ENCODE measurements around the gene TMEM60.
A peak's percentile ranks its signal among the peaks of the same experiment; 100 is the strongest.
"Not testable (repeated sequence)": the region's sequence is repeated elsewhere in the genome, so short reads cannot be mapped to it uniquely, and the experiment has no call there.

TMEM60 gene, protein sequence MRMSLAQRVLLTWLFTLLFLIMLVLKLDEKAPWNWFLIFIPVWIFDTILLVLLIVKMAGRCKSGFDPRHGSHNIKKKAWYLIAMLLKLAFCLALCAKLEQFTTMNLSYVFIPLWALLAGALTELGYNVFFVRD

DNA sequence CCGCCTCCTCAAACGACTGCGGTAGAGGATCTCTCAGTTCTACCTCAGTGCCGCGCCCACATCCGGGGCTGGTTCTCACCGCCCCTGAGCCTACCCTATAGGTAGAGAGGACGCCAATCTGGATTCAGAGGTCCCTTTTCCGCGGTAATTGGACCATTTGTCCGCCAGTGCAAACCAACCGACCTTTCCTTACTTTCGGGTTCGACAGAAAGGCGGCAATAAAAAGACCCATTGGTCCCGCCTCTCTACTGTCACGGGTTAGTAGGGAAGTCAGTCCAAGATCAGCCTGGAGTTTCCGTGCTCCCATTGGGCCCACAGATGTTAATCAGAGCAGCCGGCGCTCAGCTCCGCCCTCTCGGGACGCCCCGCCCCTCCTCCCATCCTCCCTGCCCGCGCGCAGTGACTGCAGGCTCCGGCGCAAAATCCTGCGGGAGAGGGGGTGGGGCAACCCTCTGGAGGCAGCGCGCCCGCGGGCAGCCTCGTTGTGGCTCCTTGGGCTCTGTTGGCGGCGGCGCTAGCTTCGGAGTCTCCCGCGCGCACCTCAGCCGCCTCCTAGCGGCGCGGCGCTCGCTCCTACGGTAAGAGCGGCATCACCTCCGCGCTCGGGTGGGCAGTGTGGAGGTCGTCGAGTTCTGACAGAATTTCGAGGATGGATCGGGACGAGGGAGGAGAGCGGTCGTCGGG is at the start of gene TMEM60, which contains the start of gene PHTF2:
Gene TMEM60 (minus strand): TSS at position 41 of the 684 bp plus-strand sequence. CDS start 4,061 bp downstream, outside the sequence.
Gene PHTF2 (plus strand): TSS at position 380 of the 684 bp plus-strand sequence.
- DNase-seq, result peak; percentile 100

DNA sequence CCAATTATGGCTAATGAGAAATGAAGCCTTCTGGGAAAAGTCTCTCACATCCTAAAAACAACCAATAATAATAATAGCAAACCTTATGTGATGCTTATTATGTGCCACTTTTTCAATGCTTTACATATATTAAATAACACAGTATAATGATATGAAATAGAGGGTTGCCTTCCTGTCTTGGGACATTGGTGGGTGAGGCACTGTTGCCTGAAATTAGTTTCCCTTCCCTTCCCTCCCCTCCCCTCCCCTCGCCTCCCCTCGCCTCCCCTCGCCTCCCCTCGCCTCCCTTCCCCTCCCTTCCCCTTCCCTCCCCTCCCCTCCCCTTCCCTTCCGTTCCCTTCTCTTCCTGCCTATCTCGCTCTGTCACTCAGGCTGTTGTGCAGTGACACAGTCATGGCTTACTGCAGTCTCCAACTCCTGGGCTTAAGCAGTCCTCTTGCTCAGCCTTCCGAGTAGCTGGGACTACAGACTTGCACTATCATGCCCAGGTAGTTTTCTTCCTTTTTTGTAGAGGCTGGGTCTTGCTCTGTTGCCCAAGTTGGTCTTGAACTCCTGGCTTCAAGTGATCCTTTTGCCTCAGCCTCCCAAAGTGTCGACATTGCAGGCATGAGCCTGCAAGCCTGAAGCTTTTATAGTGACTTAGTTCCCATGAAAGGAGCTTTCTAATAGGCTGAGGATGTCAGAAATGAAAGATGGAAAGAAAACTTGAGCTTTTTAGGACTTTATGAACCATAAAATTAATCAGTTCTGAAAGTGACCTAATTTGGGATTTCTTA is 48.3 kb upstream of the TMEM60 start:
- no peak for DNase-seq

DNA sequence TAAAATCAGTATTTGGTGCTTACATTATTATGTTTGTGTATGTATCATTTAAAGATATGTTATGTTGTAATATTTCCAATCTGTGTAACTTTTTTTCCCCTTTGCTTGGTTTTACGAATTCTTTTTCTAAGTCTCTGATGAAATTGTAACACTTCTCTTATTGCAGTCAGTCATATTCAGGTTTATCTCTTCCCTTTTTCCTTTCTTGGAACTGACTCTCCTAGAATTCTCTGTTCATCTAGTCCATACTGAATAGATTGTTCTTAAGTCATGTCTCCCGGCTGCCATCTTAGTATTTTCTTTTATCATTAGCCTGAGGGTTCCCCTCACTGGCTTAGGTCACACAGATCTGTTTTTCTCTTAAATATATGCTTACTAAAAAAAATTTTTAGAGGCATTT is 45.0 kb upstream of the TMEM60 start:
- no peak for DNase-seq

DNA sequence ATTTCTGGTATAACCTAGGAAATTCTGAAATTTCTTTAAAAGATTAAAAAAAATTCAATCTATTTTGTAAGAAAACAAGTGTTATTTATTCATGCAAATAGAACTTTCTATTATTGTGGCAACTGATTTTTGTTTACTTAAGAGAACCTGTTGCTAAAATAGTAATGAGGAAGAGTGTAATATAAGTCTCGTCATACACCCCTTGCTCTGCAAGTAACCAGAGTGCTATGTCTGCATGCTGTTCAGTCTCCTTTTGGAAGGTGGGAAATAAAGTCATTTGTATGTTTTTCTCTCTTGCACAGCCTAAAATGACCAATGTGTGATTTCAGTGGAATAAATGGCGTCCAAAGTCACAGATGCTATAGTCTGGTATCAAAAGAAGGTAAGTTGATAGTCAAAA is 41.7 kb upstream of the TMEM60 start:
- DNase-seq, result no peak

DNA sequence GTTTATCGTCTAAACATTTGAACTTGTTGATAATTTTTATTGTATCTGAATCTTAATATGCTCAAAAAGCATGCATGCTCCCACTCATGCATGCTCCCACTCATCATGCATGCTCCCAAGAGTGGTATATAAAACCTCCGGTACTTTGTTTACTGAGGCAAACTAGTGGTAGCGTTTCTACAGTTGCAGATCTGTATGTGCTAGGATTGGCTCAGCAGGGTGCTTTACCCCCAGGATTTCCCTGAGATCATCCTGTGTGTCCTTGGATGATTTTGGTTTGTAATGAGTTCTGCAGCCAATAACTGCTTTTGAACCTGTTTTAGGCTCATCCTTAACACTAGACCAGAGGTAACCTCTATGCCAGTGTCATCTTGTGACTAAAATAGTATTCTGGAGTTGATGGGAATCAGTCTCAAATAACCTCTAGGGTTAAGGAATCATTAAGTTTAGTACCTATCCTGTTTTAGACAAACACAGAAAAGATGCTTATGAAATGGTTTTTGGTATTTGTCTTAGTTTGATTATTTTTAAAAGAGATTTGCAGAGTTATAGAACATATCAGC is 40.8 kb upstream of the TMEM60 start:
- DNase-seq, result peak; percentile 86

DNA sequence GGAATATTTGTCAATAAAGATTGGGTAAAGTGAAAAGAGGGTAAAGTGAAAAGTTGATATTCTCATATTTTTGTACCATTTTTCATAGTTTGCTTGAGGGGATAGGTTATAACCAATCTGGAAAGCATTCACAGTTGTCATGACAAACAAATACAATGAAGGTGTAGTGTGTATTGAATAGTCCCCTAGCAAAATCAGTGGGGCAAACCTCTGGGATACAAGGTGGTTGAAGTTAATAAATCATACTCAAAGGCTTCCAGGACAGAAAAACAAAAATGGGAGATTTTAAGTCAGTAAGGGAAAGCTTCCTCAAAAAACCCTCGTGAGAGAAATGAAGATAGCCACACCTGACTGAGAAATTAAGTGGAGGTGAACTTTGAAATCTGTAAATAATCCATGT is 39.7 kb upstream of the TMEM60 start:
- DNase-seq, result no peak

DNA sequence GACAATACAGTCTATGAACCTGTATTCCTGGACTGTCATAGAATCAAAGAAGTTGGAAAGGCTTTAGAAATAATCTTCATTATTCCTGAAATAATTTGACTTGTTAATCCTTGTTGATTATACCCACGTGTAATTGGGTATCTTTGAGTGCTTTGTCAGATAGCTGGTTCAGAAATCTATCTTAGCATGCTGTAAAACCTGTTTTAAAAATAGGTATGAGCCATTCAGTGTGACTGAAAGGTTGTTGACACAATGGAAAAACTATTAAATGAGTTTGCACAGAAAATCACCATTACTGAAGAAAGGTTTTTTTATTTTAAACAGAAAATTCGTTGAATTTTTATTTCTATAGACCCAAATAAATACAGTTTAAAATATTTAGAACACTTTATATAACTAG is 39.0 kb upstream of the TMEM60 start:
- DNase-seq, result peak; percentile 45

DNA sequence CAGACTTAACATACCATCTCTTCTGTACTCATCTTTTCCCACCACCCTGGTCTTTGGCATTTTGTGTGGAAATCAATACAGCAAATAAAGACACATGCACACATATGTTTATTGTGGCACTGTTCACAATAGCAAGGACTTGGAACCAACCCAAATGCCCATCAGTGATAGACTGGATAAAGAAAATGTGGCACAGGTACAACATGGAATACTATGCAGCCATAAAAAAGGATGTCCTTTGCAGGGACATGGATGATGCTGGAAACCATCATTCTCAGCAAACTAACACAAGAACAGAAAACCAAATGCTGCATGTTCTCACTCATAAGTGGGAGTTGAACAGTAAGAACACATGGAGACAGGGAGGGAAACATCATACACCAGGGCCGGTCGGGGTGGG is 38.2 kb upstream of the TMEM60 start:
- DNase-seq, result not testable (repeated sequence)

DNA sequence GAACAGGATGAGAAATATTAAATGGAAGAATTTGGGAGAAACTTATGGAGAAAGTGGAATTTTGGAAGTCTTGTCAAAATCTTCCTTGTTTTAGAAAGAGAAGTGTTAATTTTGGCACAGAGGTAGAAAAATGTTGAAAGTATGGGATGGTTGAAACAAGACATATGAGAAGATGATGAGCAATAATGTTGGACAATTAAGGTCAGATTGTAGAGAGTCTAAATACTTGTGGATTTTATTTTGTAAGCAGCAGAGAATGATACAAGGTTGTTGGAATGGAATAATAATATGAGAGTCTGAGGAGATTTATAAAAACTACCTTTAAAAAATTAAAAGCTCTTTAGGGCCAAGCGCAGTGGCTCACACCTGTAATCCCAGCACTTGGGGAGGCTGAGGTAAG is 34.9 kb upstream of the TMEM60 start:
- no peak for DNase-seq

DNA sequence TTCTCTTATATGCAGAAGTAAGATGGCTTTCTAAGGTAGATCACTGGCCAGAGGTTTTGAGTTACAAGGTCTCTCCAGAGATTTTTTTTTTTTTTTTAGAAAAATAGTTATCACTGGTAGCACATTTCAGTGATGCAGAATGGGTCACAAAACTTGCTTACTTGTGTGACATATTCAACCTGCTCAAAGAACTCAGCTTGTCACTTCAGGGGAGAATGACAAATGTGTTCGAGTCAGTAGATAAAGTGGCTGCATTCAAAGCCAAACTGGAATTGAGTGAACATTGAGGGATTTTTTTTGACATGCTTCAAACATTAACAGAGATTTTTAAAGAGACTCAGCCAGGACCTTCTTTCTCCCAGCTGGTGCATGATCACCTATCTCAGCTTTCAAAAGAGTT is 33.7 kb upstream of the TMEM60 start:
- DNase-seq, result no peak

DNA sequence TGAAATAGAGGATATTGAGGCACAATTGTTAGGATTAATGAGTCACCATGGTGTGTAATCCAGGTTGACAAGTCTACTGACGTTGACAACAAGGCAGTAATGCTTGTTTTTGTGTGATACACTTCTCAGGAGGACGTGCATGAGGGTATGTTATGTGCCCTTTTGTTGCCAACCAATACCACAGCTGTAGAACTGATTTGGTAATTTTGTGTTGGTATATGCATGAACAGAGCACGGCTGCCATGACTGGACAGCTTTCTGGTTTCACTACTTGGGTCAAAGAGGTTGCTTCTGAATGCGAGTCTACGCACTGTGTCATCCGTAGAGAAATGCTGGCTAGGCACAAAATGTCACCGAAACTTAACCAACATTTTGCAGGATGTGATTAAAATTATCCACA is 33.2 kb upstream of the TMEM60 start:
- DNase-seq, result no peak

DNA sequence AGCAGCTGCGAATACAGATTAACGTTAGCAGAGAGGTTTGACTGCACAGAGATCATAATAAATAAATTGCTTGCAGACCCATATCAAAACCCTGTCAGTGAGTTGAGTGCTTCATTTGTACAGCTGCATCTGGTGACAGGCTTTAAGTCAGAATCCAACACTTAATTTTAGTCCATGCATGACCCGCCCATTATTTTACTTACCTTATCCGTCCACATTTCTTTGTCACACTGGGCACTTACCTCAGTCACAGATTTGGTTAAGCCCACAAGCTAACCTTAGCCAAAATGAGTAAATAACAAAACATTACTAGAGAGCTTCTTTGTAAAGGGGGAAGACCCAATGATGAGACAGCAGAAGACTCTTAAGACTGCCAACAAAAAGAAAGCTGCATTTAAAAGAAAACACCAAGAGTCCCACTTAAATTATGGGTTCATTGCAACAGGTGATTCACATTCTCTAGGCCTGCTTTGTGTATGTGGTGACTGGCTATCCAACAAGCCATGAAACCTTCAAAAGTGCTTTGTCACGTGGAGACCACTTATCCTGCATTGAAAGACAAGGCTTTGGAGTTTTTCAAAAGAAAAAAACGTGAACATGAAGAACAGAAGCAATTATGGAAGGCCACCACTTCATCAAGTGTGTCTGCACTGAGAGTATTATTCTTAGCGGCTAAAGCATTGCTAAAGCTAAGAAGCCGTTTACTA is 32.6 kb upstream of the TMEM60 start:
- no peak for DNase-seq

DNA sequence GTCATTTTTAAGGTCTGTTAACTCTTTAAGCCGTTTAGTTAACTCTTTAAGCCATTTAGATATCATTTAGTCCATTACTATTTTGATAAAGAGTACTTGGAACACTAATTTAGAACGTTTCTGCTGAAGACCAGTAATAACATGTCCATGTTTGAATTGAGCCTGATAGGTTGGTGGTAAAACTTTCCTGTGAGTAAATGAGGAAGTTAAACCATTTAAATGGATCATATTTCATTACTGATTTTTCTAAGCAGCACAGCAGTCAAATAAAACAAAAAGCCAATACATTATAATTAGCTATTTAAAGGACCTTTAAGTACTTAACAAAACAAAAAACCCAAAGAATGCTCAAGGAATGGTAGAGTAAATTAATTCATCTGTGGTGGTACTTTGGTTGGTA is 29.8 kb upstream of the TMEM60 start:
- DNase-seq, result peak; percentile 32

DNA sequence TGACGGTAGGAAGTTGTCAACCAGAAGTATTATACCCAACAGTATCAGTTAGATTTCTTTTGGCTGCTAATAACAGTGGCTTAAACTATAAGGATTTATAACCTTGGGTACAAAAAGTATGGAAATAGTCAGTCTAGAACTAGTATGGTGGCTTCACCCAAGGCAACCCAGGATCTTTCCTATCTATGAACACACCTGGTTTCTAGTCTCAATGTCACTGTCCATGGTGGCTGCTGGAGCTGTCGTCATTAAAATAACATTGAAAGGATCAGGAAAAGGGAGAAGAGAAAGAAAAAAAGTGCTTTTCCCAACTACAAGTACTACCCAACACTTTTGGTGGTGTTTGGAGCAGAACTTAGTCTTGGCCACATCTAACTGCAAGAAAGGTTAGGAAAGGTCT is 28.1 kb upstream of the TMEM60 start:
- no peak for DNase-seq

DNA sequence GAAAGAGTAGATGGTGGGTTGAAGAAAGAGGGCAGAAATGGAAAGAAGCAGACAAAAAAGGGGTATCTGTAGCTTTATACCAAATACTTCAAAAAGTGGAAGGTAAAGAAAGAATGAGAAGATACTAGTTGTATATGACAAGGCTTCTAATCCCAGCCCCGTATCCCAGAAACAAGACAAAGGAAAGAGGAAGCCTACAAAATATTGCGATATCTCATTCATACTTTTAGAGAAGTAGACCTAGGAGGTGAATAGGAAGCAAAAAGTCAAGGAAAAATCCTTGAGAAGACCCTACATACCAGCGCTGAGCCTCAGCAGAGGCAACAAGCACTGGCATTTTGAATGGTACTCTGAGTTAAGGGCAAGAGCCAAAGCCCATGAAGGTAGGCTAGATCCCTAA is 26.9 kb upstream of the TMEM60 start:
- no peak for DNase-seq

DNA sequence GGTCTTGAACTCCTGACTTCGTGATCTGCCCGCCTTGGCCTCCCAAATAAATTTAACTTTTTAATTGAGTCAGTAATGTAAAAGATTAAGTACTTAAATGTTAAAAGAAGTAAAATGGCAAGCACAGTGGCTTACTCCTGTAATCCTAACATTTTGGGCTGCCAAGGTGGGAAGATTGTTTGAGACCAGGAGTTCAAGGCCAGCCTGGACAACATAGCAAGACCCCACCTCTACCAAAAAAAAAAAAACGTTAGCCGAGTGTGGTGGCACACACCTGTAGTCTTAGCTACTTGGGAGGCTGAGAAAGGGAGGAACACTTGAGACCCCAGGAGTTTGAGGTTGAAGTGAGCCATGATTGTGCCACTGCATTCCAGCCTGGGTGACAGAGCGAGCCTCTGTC is 26.4 kb upstream of the TMEM60 start:
- no peak for DNase-seq

DNA sequence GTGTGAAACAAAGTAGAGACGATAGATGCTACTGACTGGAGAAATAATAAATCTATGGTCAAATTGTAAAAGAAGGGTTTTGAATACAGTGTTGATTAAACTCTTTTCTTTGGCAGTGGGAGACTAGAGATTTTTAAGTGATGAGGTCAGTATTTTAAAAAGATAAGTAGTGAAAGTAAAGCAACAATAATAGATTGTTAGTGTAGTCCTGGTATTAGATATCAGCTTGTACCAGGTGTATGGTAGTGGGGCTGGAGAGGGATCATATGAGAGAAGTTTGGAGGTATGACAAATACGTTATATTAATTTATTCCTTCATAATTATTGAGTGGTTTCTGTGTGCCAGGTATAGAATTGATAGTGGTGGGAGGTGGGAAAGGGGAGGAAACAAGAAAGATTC is 25.6 kb upstream of the TMEM60 start:
- no peak for DNase-seq

DNA sequence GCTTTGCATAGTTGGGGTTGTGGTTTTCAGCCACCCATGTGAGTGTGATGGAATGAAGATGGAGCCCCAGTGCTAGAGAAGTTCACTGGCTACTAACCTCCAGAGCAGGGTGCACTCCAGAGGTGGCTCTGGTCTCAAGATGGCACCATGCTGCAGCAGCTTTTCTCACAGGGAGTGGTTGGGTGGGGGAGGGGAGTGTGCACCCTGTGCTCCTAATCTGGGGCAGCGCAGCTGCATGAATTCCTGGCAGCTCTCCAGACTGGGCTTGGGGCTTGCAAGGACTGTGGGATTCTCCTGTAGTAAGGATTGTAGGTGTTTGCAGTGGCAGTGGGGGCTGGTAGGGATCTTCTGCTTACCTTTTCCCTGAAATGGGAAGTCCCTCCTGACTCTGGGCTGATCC is 24.0 kb upstream of the TMEM60 start:
- DNase-seq, result no peak

DNA sequence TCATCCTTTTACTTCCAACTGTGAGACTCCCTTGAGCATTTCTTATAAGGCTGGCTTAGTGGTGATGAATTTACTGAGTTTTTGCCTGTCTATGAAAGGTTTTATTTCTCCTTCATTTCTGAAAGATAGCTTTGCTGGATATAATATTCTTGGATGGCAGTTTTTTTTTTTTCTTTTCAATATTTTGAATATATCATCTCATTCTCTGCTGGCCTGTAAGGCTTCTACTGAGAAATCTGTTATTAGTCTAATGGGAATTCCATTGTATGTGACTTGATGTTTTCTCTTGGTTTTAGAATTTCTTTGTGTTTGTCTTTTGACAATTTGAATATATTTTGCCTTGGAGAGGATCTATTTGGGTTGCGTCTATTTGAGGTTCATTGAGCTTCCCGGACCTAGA is 22.7 kb upstream of the TMEM60 start:
- DNase-seq, result no peak

DNA sequence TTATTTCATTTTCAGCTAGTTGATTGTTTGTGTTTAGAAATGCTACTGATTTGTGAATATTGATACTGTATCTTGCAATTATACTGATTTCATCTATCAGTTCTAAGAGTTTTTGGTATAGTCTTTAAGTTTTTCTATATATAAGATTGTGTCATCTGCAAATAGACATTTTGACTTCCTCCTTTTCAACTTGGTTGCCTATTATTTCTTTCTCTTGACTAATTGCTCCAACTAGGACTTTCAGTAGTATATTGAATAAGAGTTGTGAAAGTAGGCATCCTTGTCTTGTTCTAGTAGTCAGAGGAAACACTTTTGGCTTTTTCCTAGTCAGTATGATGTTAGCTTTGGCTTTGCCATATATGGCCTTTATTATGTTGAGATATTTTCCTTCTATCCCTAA is 20.8 kb upstream of the TMEM60 start:
- no peak for DNase-seq

DNA sequence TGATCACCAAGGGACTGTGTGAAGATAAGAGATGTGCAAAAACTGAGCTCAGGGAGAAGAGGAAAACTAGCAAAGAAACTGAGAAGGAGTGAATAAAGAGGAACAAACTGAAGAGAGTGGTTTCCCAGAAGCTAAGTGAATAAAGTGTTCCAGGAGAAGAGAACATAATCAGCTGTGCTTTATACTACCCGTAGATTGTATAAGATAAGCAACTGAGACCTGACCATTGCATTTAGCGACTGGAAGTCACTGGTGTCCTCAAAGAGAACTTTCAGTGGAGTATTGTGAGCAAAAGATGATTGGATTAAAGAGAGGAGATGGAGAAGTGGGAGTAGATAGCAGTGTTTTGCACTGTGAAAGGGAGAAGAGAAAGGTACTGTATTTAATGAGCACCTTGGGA is 14.9 kb upstream of the TMEM60 start:
- DNase-seq, result no peak

DNA sequence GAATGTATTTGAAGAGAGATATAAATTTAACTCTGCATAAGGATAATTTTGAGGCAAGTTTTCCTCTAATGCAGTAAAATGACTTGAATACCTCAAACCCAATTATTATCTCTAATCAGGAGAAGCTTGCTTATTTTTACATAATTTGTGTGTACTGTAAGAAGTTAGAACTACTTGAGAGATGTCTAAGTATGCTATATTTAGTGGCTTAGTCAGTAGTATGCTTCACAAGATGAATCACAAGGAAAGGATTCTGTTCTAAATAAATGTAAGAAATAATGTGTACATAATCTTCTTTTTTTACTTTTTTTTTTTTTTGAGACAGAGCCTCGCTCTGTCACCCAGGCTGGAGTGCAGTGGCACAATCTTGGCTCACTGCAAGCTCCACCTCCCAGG is 14.1 kb upstream of the TMEM60 start:
- no peak for DNase-seq
